ENCODE data around the gene ZMIZ2. TPM values are rescaled to one million over a fixed set of nuclear protein-coding genes. Genes with fewer than 3 reads are reported as not detected.

Gene ZMIZ2
- total and polyA plus RNA-seq, 9 of the 15 experiments (the other 6 are each of a cell fraction or from before 2014, with no cell fraction given) = 0.13 to 40.3 (median 4.9) TPM

GRCh38 chr7:44796504-44797328, 48.1 kb downstream of the ZMIZ2 start, which contains the start of gene PPIA (continued):
- no peak for TF ChIP-seq ZBTB2 (IDR thresholded peaks at IDR 0.05)
- peak; percentile 88 for TF ChIP-seq NFRKB (IDR thresholded peaks at IDR 0.05; ENCODE audit: low read depth)
- TF ChIP-seq KAT7 (CRISPR knock-in tag; IDR thresholded peaks at IDR 0.05; ENCODE audit: borderline replicate concordance) = peak; percentile 81; the same call in 1 of the 2 replicates
- TF ChIP-seq C11orf30 (IDR thresholded peaks at IDR 0.05; ENCODE audit: low read depth) = no peak
- no peak for TF ChIP-seq CBX8 (IDR thresholded peaks at IDR 0.05; ENCODE audit: borderline replicate concordance, extremely low read depth, low read depth, low read length, poor library complexity, severe bottlenecking)
- no peak for TF ChIP-seq ETV1 (tag; conservative IDR thresholded peaks at IDR 0.05; ENCODE audit: low read depth)
- peak in 1 of 2 experiments; percentile 80; a peak in 1 of 4 replicates for TF ChIP-seq CSDE1 (IDR thresholded peaks at IDR 0.05)
- 0 out of 2 replicates have a peak, but pooled peaks have one; percentile 3 for TF ChIP-seq JUND (IDR thresholded peaks at IDR 0.05; ENCODE audit: borderline replicate concordance, low read depth, low read length)
- 0 out of 3 replicates have a peak, but pooled peaks have one; percentile 5 for TF ChIP-seq JUND (tag; IDR thresholded peaks at IDR 0.05; ENCODE audit: borderline replicate concordance, low read depth, low read length)
- TF ChIP-seq MLLT1 (IDR thresholded peaks at IDR 0.05) = peak; percentile 42 to 63; a peak in 1 of 4 replicates
- no peak for TF ChIP-seq ZNF3 (CRISPR knock-in tag; IDR thresholded peaks at IDR 0.05)
- no peak for TF ChIP-seq ZNF707 (CRISPR knock-in tag; conservative IDR thresholded peaks at IDR 0.05)
- 0 out of 4 replicates have a peak, but pooled peaks of 1 of the 2 experiments have one; percentile 66 for TF ChIP-seq FOXA3 (CRISPR knock-in tag; conservative IDR thresholded peaks at IDR 0.05 in 1 of 2, IDR thresholded peaks at IDR 0.05 in 1 of 2)
- peak; percentile 31 for TF ChIP-seq GMEB1 (CRISPR knock-in tag; IDR thresholded peaks at IDR 0.05)
- TF ChIP-seq NR2C2 (CRISPR knock-in tag; IDR thresholded peaks at IDR 0.05) = peak; percentile 55; the same call in 1 of the 2 replicates
- TF ChIP-seq NR2C2 (tag; IDR thresholded peaks at IDR 0.05) = peak; percentile 70
- no peak for TF ChIP-seq MCM2 (IDR thresholded peaks at IDR 0.05; ENCODE audit: low read depth)
- TF ChIP-seq HNRNPL (IDR thresholded peaks at IDR 0.05; ENCODE audit: low read depth, low read length) = peak; percentile 78
- TF ChIP-seq NELFE (IDR thresholded peaks at IDR 0.05; ENCODE audit: insufficient read depth, insufficient read length) = no peak
- no peak for TF ChIP-seq ZNF584 (CRISPR knock-in tag; IDR thresholded peaks at IDR 0.05; ENCODE audit: low read depth)
- peak; percentile 52; the same call in 1 of the 2 replicates for TF ChIP-seq RFX5 (IDR thresholded peaks at IDR 0.05; ENCODE audit: low read depth, low read length)
- TF ChIP-seq CC2D1A (IDR thresholded peaks at IDR 0.05) = no peak
